Measurements from ENCODE around the gene SLC2A13.
A peak's percentile ranks its signal among the peaks of the same experiment; 100 is the strongest.

The SLC2A13 gene

GRCh38 chr12:40146800-40147797 lies 41.2 kb upstream of the SLC2A13 start:
- TF ChIP-seq, protein P1, sequence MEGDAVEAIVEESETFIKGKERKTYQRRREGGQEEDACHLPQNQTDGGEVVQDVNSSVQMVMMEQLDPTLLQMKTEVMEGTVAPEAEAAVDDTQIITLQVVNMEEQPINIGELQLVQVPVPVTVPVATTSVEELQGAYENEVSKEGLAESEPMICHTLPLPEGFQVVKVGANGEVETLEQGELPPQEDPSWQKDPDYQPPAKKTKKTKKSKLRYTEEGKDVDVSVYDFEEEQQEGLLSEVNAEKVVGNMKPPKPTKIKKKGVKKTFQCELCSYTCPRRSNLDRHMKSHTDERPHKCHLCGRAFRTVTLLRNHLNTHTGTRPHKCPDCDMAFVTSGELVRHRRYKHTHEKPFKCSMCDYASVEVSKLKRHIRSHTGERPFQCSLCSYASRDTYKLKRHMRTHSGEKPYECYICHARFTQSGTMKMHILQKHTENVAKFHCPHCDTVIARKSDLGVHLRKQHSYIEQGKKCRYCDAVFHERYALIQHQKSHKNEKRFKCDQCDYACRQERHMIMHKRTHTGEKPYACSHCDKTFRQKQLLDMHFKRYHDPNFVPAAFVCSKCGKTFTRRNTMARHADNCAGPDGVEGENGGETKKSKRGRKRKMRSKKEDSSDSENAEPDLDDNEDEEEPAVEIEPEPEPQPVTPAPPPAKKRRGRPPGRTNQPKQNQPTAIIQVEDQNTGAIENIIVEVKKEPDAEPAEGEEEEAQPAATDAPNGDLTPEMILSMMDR (IDR thresholded peaks at IDR 0.05; ENCODE audit: control extremely low read depth, extremely low read depth, low read depth, missing control alignments): no peak
- ChIA-PET POLR2A (no interaction called here), CTCF (interaction anchor here (1.3 to 1.7 kb wide), 3 partner anchors 18 to 41 kb away, joined by 3 to 4 read pairs (median 3); partner anchors contain the start of gene SLC2A13)
- DNase-seq (ENCODE audit: extremely low spot score): no peak

DNA sequence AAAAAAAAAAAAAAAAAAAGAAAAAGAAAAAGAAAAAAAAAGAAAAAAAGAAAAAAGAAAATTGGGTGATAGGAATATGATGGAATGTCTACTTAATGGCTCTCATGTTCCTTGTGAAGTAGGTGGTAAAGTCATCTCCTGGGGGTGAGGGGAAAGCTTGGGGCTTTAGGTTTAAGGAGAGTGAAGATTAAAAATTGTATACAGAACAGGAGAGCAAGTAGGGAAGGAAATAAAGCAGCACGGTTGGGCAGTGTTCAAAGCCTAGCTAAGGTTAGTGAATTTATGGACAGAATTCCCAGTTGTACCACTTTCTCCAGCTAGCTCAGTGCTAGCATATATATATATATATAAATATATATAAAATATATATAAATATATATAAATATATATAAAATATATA lies 40.0 kb upstream of the SLC2A13 start:
- POLR2A ChIA-PET: interaction anchor here (0.6 kb wide), 1 partner anchor 87 kb away, joined by 3 read pairs; no protein-coding TSS in a partner anchor
- CTCF ChIA-PET: interaction anchor here (1.3 kb wide), 1 partner anchor 19 kb away, joined by 3 read pairs; no protein-coding TSS in a partner anchor
- TF ChIP-seq, protein P1 (IDR thresholded peaks at IDR 0.05; ENCODE audit: control extremely low read depth, extremely low read depth, low read depth, missing control alignments): no peak
- no peak for DNase-seq (ENCODE audit: extremely low spot score)

DNA sequence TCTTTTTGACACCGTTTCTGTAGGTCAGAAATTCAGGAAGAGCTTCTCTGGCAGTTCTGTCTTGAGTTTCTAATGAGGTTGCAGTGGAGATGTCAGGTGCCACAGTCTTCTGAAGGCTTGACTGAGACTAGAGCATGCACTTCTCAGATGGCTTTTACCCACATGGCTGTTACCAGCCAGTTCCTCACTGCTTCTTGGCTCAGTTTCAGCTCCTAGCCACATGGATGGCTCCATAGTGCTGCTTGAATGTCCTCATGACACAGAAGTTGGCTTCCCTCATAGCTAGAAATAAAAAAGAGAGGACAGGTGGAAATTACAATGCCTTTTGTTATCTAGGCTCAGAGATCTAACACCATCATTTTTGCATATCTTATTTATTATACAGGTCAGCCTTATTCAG lies 38.1 kb upstream of the SLC2A13 start:
- POLR2A ChIA-PET: no interaction called here
- TF ChIP-seq, protein P1 (IDR thresholded peaks at IDR 0.05; ENCODE audit: control extremely low read depth, extremely low read depth, low read depth, missing control alignments): no peak

GRCh38 chr12:40142001-40142744 lies 36.3 kb upstream of the SLC2A13 start:
- DNase-seq (ENCODE audit: extremely low spot score): no peak
- ChIA-PET CTCF (no interaction called here), POLR2A (no interaction called here)
- TF ChIP-seq, protein P1 (IDR thresholded peaks at IDR 0.05; ENCODE audit: control extremely low read depth, extremely low read depth, low read depth, missing control alignments): no peak

More for the DNA sequence above, 38.1 kb upstream of the SLC2A13 start:
- DNase-seq (ENCODE audit: extremely low spot score): no peak
- CTCF ChIA-PET: interaction anchor here (0.6 kb wide), 1 partner anchor 37 kb away, joined by 3 read pairs; no protein-coding TSS in a partner anchor

DNA sequence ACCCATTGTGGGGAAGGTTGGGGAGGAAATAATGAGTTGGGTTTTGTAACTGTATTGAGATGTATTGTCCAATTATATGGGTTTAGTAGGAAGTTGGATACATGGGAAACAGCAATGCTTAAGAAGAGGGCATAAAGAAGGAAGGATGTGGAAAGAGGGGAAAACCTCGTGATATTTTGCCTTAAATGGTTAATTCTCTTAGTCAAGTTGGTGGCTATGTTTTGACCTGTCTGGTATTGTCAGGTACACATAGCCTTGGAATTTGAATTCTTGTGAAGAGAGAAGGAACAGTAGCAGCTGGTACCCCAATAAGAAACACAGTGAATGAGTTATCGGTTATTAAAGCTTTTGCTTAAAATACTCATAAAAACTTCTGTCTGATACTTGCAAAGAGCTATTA lies 32.6 kb upstream of the SLC2A13 start:
- TF ChIP-seq, protein P1 (IDR thresholded peaks at IDR 0.05; ENCODE audit: control extremely low read depth, extremely low read depth, low read depth, missing control alignments): no peak
- CTCF ChIA-PET: no interaction called here
- POLR2A ChIA-PET: no interaction called here
- DNase-seq (ENCODE audit: extremely low spot score): no peak

- TF ChIP-seq, protein P1 (IDR thresholded peaks at IDR 0.05; ENCODE audit: control extremely low read depth, extremely low read depth, low read depth, missing control alignments): no peak
- POLR2A ChIA-PET: no interaction called here
- CTCF ChIA-PET: no interaction called here
- DNase-seq (ENCODE audit: extremely low spot score): peak; percentile 7
These were observed 31.4 kb upstream of the SLC2A13 start for GRCh38 chr12:40137252-40137651.
